Astrocyte of the spinal cord (primary cell): ENCODE data around the gene OMG.
A peak's percentile ranks its signal among the peaks of the same experiment; 100 is the strongest.
"Not testable (repeated sequence)": the region's sequence is repeated elsewhere in the genome, so short reads cannot be mapped to it uniquely, and the experiment has no call there.

Source experiments
- DNase-seq: peaks from one replicate; pipeline ENCODE4 v3.0.0; 2011; ENCODE audit warnings: low read depth, low spot score
- H3K4me3 ChIP-seq: 2 replicates; pipeline ENCODE4 v1.5.1; 2011; ENCODE audit warnings: low read depth, mild to moderate bottlenecking, low read length, moderate library complexity
- CTCF ChIP-seq: IDR thresholded peaks from 2 replicates; pipeline ENCODE4 v1.5.1; 2012; ENCODE audit warnings: low read depth, mild to moderate bottlenecking, low read length, inconsistent platforms
- in situ Hi-C: cut with HindIII; loops from 2 replicates; pipeline ENCODE4 v1.10.0; 2017; ENCODE audit warnings: low sequenced_read_pairs

OMG gene

GRCh38 chr17:31314782-31315100, 17.7 kb upstream of the OMG start:
- H3K4me3 ChIP-seq: no peak overlapping the region
- no peak for DNase-seq
- no peak for TF ChIP-seq CTCF
- in situ Hi-C loops: no loop called here

- TF ChIP-seq CTCF: no peak
- H3K4me3 ChIP-seq: no peak within 1 kb of the TSS
- in situ Hi-C loops: no loop called here
- peak; percentile 21 for DNase-seq
These were observed 17.1 kb upstream of the OMG start, which contains the start of gene EVI2B for GRCh38 chr17:31313982-31314781. Gene EVI2B (minus strand): TSS chr17:31314054. CDS start chr17:31305609, 8,445 bp downstream.

GRCh38 chr17:31312223-31312622, 15.2 kb upstream of the OMG start:
- DNase-seq, in situ Hi-C loops, H3K4me3 ChIP-seq: not testable (repeated sequence)

GRCh38 chr17:31311526-31311925, 14.5 kb upstream of the OMG start:
- H3K4me3 ChIP-seq: no peak overlapping the region
- no peak for TF ChIP-seq CTCF
- in situ Hi-C loops: no loop called here
- no peak for DNase-seq

- TF ChIP-seq CTCF: no peak
- in situ Hi-C loops: no loop called here
- no peak for DNase-seq
- H3K4me3 ChIP-seq: no peak overlapping the region
These were observed 13.8 kb upstream of the OMG start for GRCh38 chr17:31310886-31311285.

- no peak overlapping the region for H3K4me3 ChIP-seq
- in situ Hi-C loops: no loop called here
- no peak for DNase-seq
- TF ChIP-seq CTCF: no peak
These were observed 13.2 kb upstream of the OMG start for GRCh38 chr17:31310260-31310659.

GRCh38 chr17:31309556-31309955, 12.5 kb upstream of the OMG start:
- H3K4me3 ChIP-seq: no peak overlapping the region
- in situ Hi-C loops: no loop called here
- no peak for TF ChIP-seq CTCF
- no peak for DNase-seq
